Stimulated activated CD8-positive, alpha-beta memory T cell treated with anti-CD3 and anti-CD28 coated beads, Interleukin-15, amount 100 ng/mL, for 24 hours (primary cell): ENCODE results near the gene CCDC183.
A peak's percentile ranks its signal among the peaks of the same experiment; 100 is the strongest.
"Not testable (repeated sequence)": the region's sequence is repeated elsewhere in the genome, so short reads cannot be mapped to it uniquely, and the experiment has no call there.

Source experiments
- DNase-seq: peaks from one replicate; pipeline ENCODE4 v3.0.0-alpha.2; 2020; ENCODE audit warnings: low read depth

The CCDC183 gene

GRCh38 chr9:136839229-136840139 lies 43.3 kb downstream of the CCDC183 start:
- no peak for DNase-seq

DNA sequence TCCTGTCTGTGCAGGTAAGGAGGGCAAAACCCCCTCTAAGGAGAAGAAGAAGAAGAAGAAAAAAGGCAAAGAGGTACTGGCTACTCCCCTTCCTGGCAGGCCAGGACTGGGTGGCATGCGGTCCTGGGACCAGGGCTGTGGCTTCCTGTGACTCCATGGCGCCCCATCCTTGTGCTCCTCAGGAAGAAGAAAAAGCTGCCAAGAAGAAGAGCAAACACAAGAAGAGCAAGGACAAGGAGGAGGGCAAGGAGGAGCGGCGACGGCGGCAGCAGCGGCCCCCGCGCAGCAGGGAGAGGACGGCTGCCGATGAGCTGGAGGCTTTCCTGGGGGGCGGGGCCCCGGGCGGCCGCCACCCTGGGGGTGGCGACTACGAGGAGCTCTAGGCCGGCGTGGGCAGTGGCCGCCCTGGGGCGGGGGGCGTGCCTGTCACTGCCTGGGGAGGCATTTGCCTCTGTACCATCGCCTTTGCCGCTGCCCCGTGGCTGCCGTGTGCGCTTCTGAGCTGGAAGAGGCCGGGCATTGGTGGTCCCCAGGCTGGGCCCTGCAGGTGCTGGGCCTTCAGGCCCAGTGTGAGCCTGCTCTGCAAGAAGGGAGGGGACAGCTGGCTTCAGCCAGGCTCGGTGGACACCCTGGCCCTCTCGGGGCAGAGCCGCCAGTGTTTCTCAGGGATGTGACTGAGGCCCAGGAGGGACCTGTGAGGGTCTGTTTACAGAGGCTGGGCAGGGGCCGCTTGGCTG lies 44.2 kb downstream of the CCDC183 start:
- DNase-seq: no peak

GRCh38 chr9:136840877-136841645 lies 44.9 kb downstream of the CCDC183 start:
- no peak for DNase-seq

DNA sequence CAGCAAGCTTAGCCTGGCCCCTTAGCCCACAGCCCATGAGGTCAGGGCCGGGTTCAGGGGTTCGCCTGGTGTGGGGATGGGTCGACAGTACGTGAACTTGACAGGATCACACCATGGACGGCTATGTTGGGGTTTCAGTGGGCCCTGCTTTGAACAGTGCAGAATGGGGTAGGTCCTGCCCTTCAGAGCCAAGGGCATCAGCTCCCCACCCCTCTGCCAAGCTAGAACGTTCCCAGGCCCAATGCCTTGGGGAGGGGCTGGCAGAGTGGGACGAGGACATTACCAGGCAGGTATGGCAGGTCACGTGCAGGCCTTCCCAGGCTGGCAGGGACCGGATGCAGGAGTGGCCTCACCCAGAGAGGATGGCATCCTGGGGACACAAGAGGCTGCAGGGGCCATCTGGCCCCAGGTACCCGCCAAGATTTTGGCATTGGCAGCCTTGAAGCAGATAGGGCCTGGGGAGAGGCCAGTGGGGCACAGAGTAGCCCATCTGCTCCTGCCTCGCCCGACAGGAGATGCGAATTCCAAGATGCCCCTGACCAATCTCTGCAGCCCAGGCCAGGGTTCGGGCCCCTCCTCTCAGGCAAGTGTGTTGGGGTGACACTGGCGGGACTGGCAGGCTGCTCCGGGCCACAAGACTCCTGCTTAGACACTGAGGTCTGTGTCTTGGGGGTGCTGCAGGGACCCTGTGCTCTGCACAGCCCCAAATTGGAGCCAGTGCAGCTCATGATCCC lies 45.7 kb downstream of the CCDC183 start:
- not testable (repeated sequence) for DNase-seq

- peak; percentile 50 for DNase-seq
Measured at GRCh38 chr9:136842380-136842948, 46.3 kb downstream of the CCDC183 start, which contains the start of gene AJM1. TSS of gene AJM1 (plus strand) at chr9:136842478. CDS start at chr9:136844415, 1,937 bp downstream.

DNA sequence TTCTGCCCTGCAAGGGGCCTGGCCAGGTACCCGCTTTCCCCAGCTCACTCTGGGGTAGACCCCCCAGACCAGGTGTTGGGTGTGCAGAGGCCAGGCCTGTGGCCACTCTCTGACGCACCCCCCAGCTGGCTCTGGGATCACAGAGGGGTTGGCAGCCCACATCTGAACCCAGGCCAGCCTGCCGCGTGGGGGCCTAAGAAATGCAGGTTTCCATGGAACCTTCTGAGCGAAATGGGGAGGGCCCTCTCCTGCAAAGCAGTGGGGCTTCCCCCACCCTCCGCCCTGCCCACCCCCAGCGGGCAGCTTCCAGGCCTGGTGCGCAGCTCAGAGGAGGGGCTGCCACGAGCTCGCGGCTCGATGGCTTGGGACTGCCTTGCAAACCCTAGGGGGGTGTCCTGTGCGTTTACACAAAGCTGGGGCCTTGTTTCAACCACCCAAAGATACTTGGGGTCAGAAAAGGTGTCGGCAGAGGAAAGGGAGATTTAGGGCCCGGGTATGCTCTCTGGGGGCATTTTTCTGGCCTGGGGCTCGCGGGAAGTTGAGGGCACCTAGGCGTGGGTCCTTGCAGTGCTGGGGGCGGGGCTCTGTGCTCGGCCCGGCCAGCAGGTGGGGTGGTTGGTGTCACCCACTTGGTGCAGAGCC lies 47.1 kb downstream of the CCDC183 start:
- not testable (repeated sequence) for DNase-seq

DNA sequence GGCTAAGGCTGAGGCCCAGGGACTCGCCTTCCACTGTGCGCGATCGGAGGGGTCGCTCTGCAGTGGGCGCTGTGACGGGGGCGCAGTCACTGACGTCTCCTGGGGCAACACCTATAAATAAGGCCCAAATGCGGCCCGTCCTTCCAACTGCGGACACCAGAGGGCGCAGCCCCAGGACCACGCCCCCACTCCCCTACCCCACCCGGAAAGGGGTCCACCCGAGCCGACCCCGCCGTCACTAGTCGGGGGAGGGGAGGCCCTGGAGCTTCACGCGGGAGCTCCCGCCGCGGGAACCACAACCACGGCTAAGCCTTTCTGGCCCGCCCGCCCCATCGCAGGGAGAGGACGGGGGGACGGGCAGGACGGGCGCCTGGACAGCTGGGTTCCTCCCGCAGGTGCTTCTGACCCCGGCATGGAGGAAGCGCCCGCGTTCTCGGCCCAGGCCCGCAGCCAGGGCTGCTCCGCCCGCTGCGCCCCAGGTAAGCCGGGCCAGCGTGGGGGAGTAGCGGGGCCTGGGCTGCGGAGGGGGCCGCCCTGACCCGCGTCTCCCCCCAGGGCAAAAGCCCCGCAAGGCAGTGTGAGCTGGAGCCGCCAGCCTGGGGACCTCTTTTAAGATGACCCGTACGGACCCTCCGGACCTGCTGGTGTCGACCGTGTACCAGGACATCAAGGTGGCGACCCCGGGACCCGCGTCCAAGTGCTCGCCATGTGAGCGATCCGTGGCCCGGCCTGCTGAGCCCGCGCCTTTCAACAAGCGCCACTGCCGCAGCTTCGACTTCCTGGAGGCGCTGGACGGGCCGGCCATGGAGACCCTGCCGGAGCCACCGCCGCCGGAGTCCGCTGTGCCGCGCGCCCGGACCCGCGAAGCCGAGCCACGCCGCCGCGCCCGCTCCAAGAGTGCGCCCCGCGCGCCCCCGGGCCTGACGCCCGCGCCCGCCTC lies 47.9 kb downstream of the CCDC183 start:
- DNase-seq: peak; percentile 43

- no peak for DNase-seq
Measured at GRCh38 chr9:136844761-136845464, 48.8 kb downstream of the CCDC183 start.

GRCh38 chr9:136845465-136846260 lies 49.5 kb downstream of the CCDC183 start:
- no peak for DNase-seq

DNA sequence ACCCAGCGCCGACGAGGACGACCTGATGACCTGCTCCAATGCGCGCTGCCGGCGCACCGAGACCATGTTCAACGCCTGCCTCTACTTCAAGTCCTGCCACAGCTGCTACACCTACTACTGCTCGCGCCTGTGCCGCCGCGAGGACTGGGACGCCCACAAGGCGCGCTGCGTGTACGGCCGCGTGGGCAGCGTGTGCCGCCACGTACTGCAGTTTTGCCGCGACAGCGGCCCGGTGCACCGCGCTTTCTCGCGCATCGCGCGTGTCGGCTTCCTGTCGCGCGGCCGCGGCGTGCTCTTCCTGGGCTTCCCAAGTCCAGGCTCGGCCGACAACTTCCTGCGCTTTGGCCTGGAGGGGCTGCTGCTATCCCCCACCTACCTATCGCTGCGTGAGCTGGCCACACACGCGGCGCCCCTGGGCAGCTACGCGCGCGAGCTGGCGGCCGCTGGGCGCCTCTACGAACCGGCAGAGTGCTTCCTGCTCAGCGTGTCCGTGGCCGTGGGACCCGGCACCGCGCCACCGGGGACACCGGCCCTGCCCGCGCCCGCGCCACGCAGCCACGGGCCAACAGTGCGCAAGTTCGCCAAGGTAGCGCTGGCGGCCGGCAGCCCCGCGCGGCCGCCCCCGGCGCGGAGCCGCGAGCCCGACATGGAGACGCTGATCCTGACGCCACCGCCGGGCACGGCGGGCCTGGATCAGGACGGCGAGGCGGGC lies 50.4 kb downstream of the CCDC183 start:
- no peak for DNase-seq

DNA sequence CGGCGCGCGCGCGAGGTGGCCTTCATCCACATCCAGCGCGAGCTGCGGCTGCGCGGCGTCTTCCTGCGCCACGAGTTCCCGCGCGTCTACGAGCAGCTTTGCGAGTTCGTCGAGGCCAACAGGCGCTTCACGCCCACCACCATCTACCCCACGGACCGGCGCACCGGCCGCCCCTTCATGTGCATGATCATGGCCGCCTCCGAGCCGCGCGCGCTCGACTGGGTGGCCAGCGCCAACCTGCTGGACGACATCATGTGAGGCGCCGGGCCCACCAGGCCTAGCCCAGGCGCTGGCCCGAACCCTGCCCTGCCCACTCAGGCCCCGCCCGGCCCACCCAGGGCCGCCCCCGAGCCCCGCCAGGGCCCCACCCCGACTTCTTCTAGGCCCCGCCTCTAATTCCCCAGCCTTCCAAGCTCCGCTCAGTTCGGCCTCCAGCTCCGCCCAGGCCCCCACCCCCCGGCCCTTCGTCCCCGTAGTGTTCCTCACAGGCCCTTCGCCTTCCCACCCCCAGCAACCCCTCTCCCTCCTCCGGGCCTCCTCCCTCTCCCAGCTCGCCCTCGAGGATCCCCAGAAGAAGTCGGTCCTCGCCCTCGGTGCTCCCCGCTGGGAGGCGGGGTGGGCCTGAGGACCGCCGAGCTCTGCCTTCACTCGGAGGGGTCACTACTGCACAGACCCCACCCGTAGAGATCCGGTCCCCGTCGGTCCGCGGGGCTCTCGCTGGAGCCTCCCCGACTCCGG lies 51.1 kb downstream of the CCDC183 start:
- no peak for DNase-seq

DNA sequence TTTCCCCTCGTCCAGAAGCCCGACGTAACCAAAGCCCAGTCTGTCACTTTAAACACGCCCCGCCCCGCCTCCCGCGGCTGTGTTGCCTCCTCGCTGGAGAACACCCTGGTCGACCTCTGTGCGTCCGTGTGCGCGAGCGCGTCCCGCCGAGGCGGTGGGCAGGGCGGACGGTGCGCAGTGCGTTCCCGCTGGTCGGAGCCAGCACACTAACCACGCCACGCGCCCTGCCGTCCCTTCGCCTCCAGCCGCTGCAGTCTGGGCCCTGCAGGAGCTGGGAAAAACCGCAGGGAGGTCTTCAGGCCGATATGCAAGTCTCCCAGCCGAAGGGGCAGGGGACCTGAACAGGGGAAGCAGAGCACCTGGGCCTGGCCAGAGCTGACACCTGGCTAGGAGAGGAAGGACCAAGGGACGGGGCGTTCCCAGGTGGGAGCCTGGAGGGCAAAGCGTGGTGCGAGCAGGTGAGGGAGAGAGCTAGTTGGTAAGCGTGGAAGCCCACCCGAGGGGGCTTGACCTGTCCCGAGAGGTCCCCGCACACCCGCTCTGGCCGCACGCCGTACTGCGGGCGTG lies 51.8 kb downstream of the CCDC183 start:
- DNase-seq: peak; percentile 39

DNA sequence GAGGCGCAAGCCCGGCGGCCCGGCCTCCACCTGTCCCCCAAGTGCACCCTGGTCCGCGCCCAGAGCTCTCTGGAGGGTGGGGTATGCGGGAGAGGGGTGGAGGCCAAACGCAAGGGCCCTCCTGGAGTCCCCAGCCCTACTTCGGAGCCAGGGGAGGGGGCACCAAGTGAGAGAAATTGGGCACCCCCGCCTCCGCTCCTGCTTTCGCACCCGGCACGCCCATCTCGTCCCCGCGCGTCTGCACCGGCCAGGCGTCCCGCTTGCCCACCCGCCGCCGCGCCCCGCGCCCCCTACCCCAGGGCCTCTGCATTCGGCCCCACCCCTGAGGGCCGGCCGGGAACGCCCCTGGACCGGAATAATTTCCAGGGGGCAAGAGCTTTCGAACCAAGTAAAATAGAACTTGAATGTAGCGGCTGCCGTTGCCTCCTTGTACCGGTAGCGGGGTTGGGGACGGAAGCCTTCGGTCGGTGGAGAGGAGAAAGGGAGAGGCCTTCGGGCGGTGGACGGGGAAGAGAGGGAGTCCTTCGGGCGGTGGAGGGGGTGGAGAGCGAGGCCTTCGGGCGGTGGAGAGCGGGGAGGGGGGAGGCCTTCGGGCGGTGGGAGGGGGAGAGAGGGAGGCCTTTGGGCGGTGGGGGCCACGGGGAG lies 52.4 kb downstream of the CCDC183 start:
- DNase-seq: no peak

DNA sequence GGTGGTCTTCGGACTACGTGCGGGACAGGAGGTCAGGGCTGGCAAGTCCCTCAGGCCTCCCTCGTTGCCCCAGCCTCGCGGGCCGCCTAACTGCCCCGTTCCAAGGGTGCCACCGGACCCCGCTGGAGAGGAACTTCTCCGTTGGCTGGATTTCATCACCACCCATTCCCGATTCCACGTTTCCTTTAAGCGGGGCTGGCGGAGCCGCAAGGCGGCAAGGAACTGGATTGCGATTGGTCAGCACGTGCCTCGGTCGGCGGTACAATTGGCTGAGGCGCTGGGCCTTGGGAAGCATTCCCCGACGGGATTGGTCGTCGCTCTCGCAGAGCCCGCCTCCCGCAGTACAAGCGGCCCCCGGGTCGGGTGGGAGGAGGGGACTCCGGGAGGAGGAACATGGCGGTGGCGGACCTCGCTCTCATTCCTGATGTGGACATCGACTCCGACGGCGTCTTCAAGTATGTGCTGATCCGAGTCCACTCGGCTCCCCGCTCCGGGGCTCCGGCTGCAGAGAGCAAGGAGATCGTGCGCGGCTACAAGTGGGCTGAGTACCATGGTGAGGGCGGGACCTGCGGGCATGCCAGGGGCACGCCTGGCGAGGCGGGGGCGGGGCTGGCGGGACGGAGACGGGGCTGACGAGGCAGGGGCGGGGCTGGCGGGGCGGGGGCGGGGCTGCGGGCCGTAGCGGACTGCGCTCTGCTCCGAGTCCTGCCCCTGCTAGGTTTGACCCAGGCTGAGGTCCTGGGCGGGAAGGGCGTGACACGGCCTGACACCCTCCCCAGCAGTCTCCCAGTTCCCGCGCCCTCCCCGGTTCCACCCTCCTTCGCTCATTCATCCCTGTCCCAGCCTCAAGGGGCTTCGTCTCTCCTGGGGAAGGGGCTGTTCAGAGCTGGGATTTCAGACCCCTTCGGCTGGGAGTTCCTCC lies 53.2 kb downstream of the CCDC183 start, which contains the start of gene PHPT1:
Gene PHPT1, plus strand, starts transcription at position 372 of the 922 bp plus-strand sequence. Its CDS starts 22 bp downstream, at position 394.
- peak; percentile 84 for DNase-seq
